GM19397 (cell line): ENCODE data around the gene PPFIA4.

ENCODE experiments used
- ATAC-seq: cut with Tn5 transposase; IDR thresholded peaks from one replicate; pipeline ENCODE4 v1.9.1; 2021; ENCODE audit warnings: mild to moderate bottlenecking, moderate library complexity; ENCODE audit not compliant: unreplicated experiment

Gene PPFIA4

GRCh38 chr1:203081465-203082230 is 55.4 kb downstream of the PPFIA4 start:
- ATAC-seq = no peak

GRCh38 chr1:203082231-203082505 is 55.9 kb downstream of the PPFIA4 start:
- no peak for ATAC-seq

GRCh38 chr1:203082571-203083462 is 56.5 kb downstream of the PPFIA4 start:
- no peak for ATAC-seq

GRCh38 chr1:203083463-203083921 is 57.2 kb downstream of the PPFIA4 start:
- ATAC-seq = no peak

- ATAC-seq = no peak
Measured at GRCh38 chr1:203084588-203085527, 58.6 kb downstream of the PPFIA4 start.

GRCh38 chr1:203085528-203086406 is 59.5 kb downstream of the PPFIA4 start, which contains the start of gene MYOG:
Gene MYOG (minus strand): TSS chr1:203086012. CDS start chr1:203085961, 51 bp downstream.
- ATAC-seq = no peak

- no peak for ATAC-seq
Measured at GRCh38 chr1:203086992-203087763, 60.9 kb downstream of the PPFIA4 start.

- no peak for ATAC-seq
Measured at GRCh38 chr1:203088441-203088840, 62.1 kb downstream of the PPFIA4 start.

GRCh38 chr1:203089001-203089650 is 62.8 kb downstream of the PPFIA4 start:
- ATAC-seq = no peak

- ATAC-seq = no peak
Measured at GRCh38 chr1:203089651-203090045, 63.4 kb downstream of the PPFIA4 start.

- ATAC-seq = no peak
Measured at GRCh38 chr1:203090421-203091198, 64.3 kb downstream of the PPFIA4 start.

GRCh38 chr1:203091199-203091477 is 64.8 kb downstream of the PPFIA4 start:
- ATAC-seq = no peak

GRCh38 chr1:203091761-203092330 is 65.6 kb downstream of the PPFIA4 start:
- no peak for ATAC-seq

- no peak for ATAC-seq
Measured at GRCh38 chr1:203093754-203094410, 67.6 kb downstream of the PPFIA4 start.

GRCh38 chr1:203095061-203095690 is 68.9 kb downstream of the PPFIA4 start:
- ATAC-seq = no peak

- ATAC-seq = no peak
Measured at GRCh38 chr1:203096566-203096965, 70.3 kb downstream of the PPFIA4 start.

- no peak for ATAC-seq
Measured at GRCh38 chr1:203097001-203097400, 70.7 kb downstream of the PPFIA4 start.
